KMS-11 (cell line): ENCODE results near the gene B2M.
A peak's percentile ranks its signal among the peaks of the same experiment; 100 is the strongest.
"Not testable (repeated sequence)": the region's sequence is repeated elsewhere in the genome, so short reads cannot be mapped to it uniquely, and the experiment has no call there.

Experiments used
- H2AFZ ChIP-seq: fragments of 200-600 bp; sonication (generic); 2 replicates; pipeline ENCODE4 v1.6.1; 2016; ENCODE audit warnings: antibody characterized with exemption, mixed run types, low read depth
- H3K27ac ChIP-seq: fragments of 200-600 bp; sonication (generic); 2 replicates; pipeline ENCODE4 v1.6.1; 2016; ENCODE audit warnings: mild to moderate bottlenecking, mixed run types
- H3K27me3 ChIP-seq: fragments of 200-600 bp; sonication (generic); 2 replicates; pipeline ENCODE4 v1.6.1; 2017; ENCODE audit warnings: mild to moderate bottlenecking, low read depth, mixed run types, moderate library complexity; ENCODE audit not compliant: insufficient read depth
- H3K36me3 ChIP-seq: fragments of 200-600 bp; sonication (generic); 2 replicates; pipeline ENCODE4 v1.6.1; 2017; ENCODE audit warnings: mild to moderate bottlenecking, mixed run types; ENCODE audit not compliant: insufficient read depth
- H3K4me1 ChIP-seq: fragments of 200-600 bp; sonication (generic); 2 replicates; pipeline ENCODE4 v1.6.1; 2016; ENCODE audit warnings: mild to moderate bottlenecking, low read depth, mixed run types; ENCODE audit not compliant: poor library complexity, severe bottlenecking
- H3K4me2 ChIP-seq: fragments of 200-600 bp; sonication (generic); 2 replicates; pipeline ENCODE4 v1.7.0; 2016; ENCODE audit warnings: mild to moderate bottlenecking, mixed run types
- H3K4me3 ChIP-seq: fragments of 200-600 bp; sonication (generic); IDR thresholded peaks from 2 replicates; pipeline ENCODE4 v1.6.1; 2017; ENCODE audit warnings: low read depth, low read length, mixed read lengths; ENCODE audit not compliant: insufficient read depth
- H3K79me2 ChIP-seq: fragments of 200-600 bp; sonication (generic); 2 replicates; pipeline ENCODE4 v1.6.1; 2016; ENCODE audit warnings: low read depth, mixed run types; ENCODE audit not compliant: insufficient read depth
- H3K9ac ChIP-seq: fragments of 200-600 bp; sonication (generic); 2 replicates; pipeline ENCODE4 v1.6.1; 2016; ENCODE audit warnings: mild to moderate bottlenecking, mixed run types
- H4K20me1 ChIP-seq: fragments of 200-600 bp; sonication (generic); 2 replicates; pipeline ENCODE4 v1.6.1; 2016; ENCODE audit warnings: mild to moderate bottlenecking, mixed run types; ENCODE audit not compliant: insufficient read depth
- CTCF ChIP-seq: fragments of 200-600 bp; sonication (generic); conservative IDR thresholded peaks from 2 replicates; pipeline ENCODE4 v1.6.1; 2017; ENCODE audit warnings: low read depth, mild to moderate bottlenecking, antibody characterized with exemption, low read length, moderate library complexity, mixed read lengths

The B2M gene

GRCh38 chr15:44719293-44719999 is 8.1 kb downstream of the B2M start:
- Histone ChIP-seq H3K27ac (peak overlapping the region; percentile 47), H3K9ac (no peak overlapping the region), H3K4me2 (peak overlapping the region; percentile 23; the same call in 1 of the 2 replicates), H3K27me3 (no peaks in the 10 kb centered on the region), H3K4me1 (peaks cover 90% of the 10 kb centered on the region), H3K36me3 (peaks cover 17% of the 10 kb centered on the region), H3K4me3 (no peak overlapping the region), H4K20me1 (peaks cover 18% of the 10 kb centered on the region; the same call in 1 of the 2 replicates), H2AFZ (no peak overlapping the region), H3K79me2 (peaks cover 25% of the 10 kb centered on the region)
- TF ChIP-seq CTCF, result no peak

GRCh38 chr15:44720000-44720435 is 8.7 kb downstream of the B2M start:
- not testable (repeated sequence) for H3K4me3 ChIP-seq, H3K9ac ChIP-seq, H3K27me3 ChIP-seq, H2AFZ ChIP-seq
- Histone ChIP-seq H3K4me2 (peak overlapping the region; percentile 1; the same call in 1 of the 2 replicates), H4K20me1 (peaks cover 13% of the 10 kb centered on the region; the same call in 1 of the 2 replicates), H3K36me3 (peaks cover 17% of the 10 kb centered on the region), H3K27ac (peak overlapping the region; percentile 47; the same call in 1 of the 2 replicates), H3K4me1 (peaks cover 90% of the 10 kb centered on the region), H3K79me2 (peaks cover 19% of the 10 kb centered on the region)

GRCh38 chr15:44720460-44721176 is 9.3 kb downstream of the B2M start:
- no peak for TF ChIP-seq CTCF
- Histone ChIP-seq H4K20me1 (peaks cover 7% of the 10 kb centered on the region; the same call in 1 of the 2 replicates), H3K4me1 (peaks cover 89% of the 10 kb centered on the region), H3K4me2 (peak overlapping the region; percentile 62; the same call in 1 of the 2 replicates), H2AFZ (no peak overlapping the region), H3K4me3 (no peak overlapping the region), H3K79me2 (peaks cover 13% of the 10 kb centered on the region; the same call in 1 of the 2 replicates), H3K27me3 (no peaks in the 10 kb centered on the region), H3K9ac (no peak overlapping the region), H3K27ac (peak overlapping the region; percentile 47; the same call in 1 of the 2 replicates), H3K36me3 (peaks cover 16% of the 10 kb centered on the region)

- TF ChIP-seq CTCF, result no peak
- Histone ChIP-seq H4K20me1 (no peaks in the 10 kb centered on the region), H3K9ac (no peak overlapping the region; the same call in 1 of the 2 replicates), H3K4me2 (peak overlapping the region; percentile 62; the same call in 1 of the 2 replicates), H3K4me3 (no peak overlapping the region), H3K27me3 (no peaks in the 10 kb centered on the region), H3K79me2 (peaks cover under 1% of the 10 kb centered on the region; the same call in 1 of the 2 replicates), H3K36me3 (peaks cover 5% of the 10 kb centered on the region; the same call in 1 of the 2 replicates), H3K27ac (peak overlapping the region; percentile 47), H3K4me1 (peaks cover 89% of the 10 kb centered on the region), H2AFZ (no peak overlapping the region)
Measured at GRCh38 chr15:44722011-44722410, 10.7 kb downstream of the B2M start.
